GM04503 (cell line): ENCODE data around the gene UBE2R2.
A peak's percentile ranks its signal among the peaks of the same experiment; 100 is the strongest.
"Not testable (repeated sequence)": the region's sequence is repeated elsewhere in the genome, so short reads cannot be mapped to it uniquely, and the experiment has no call there.

Experiments used
- DNase-seq: peaks from one replicate; pipeline ENCODE4 v3.0.0-alpha.2; 2012; ENCODE audit warnings: low read depth

Gene UBE2R2, protein sequence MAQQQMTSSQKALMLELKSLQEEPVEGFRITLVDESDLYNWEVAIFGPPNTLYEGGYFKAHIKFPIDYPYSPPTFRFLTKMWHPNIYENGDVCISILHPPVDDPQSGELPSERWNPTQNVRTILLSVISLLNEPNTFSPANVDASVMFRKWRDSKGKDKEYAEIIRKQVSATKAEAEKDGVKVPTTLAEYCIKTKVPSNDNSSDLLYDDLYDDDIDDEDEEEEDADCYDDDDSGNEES

DNA sequence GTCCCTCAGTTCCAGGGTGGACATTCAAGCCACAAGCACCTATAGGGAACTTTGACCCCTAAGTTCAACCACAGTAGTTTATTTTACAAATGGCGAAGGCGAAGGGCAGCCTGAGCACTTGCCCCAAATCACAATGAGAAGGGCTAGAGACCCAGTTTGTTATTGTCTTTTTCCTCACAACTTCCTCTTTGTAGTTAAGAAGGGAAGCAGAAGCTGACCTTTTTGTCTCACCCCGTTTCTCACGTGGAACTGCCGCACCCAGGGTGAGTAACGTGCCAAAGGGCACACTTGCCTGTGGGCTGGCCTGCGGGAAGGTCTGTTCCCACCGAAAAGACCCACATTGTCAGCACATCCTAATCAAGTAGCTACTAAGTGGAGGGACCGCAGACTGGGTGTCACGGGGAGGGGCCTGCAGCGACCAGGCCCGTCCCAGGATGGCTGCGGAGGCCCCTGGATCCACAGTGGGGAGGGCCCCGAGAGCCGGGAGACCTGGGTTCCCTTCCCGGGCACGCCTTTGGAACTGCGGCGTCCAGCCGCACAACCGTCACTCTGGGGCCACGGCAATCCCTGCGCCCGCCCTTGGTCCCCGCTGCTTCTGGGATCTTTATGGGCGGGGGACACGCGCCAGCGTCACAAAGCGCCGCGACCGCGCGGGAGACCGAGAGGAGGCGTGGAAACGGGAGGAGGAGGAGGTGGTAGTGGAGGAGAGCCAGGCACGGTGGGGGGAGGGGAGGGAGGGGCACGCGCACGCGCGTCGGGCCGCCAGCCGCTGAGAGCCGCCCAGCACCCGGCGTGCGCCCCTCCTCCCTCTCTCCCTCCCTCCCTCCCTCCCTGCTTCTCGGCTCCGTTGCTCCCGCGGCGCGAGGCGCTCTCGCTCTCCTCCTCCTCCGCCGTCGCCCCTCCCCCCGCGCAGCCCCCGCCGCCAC is at the start of gene UBE2R2:
TSS of gene UBE2R2 (plus strand) at position 834 of the 926 bp plus-strand sequence. CDS start 598 bp downstream, outside the sequence.
- DNase-seq, result peak; percentile 60

DNA sequence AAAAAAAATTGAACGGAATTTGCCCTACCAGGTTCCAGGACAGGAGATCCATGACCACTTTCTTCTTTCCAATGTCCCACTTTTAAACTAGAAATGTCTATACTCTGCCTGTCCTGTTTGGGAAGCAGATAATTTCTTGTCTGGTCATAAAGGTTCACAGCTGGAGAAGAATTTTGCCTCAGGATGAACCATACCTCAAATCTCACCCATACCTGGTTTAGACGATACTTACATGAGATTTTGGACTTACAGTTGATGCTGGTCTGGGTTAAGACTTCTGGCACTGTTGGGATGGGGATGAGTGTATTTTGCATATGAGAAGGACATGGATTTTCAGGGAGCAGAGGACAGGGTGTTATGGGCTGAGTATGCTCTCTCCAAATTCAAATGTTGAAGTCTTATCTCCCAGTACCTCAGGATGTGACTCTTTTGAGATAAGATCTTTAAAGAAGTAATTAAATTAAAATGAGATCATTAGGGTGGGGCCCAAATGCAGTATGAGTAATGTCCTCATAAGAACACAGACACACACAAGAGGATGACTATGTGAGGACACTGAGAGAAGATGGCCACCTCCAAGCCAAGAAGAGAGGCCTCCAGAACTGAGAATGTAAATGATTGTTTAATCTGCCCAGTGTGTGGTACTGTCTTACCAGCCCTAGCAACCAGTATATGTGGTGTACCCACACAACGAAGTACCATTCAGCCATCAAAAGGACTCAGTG is 46.6 kb upstream of the UBE2R2 start:
- not testable (repeated sequence) for DNase-seq

DNA sequence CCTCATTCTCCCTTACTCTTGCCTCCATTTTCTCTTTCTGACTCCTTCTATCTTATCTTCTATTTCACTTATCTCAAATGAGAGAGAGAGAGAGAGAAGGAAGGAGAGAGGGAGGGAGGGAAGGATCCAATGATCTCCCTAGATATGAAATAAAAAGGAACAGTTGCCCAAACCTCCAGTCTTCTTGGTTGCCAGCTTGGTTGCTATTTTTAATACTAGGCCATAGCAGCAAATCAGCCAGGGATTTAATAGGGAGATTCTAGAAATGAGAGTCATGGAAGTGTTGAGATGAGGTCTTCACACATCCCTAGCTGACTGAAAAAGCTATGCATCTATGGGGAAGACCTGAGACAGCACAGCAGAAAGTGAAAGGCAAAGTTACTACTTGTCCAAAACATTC is 43.8 kb upstream of the UBE2R2 start:
- not testable (repeated sequence) for DNase-seq

DNA sequence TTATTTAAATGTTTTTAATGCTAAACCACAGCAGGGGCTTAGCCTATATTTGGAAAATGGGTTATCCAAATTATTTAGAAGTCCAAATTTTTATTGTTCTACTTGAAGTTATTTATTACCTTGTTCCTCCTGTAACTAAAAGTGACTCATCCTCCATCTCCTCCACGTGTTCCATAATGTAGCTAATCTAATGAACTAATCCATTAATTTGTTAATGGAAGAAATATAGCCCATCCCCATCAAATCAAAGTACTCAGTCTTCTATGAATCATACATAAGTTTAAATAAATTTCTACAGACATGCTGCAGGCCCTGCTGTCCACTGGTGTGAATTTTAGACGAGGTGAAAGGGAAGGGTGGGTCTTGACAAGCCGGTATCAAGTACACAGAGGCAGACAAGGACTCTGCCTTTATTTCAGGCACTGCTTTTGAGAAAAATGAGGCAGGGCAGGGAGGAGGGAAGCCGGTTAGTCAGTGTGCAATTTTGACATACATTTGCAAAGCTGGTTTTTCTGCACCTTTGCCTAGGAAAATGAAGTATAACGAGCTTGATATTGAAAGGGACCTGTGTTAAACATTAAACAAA is 42.8 kb upstream of the UBE2R2 start:
- DNase-seq, result not testable (repeated sequence)

DNA sequence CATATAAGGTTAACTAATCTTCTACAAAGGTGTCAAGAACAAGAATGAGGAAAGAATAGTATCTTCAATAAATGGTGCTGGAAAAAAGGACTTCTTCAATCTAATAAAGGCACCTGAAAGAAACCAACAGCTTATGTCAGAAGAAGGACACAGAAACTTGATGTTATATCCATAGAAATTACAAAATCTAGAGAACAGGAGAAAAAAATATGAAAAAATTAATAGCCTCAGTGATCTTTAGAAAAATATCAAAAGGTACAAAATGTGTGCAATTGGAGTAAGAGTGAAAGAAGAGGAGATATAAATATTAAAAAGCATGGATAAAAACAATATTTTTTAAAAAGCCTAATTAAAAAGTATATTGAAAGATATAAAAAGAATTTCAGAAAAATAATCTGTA is 40.4 kb upstream of the UBE2R2 start:
- no peak for DNase-seq

DNA sequence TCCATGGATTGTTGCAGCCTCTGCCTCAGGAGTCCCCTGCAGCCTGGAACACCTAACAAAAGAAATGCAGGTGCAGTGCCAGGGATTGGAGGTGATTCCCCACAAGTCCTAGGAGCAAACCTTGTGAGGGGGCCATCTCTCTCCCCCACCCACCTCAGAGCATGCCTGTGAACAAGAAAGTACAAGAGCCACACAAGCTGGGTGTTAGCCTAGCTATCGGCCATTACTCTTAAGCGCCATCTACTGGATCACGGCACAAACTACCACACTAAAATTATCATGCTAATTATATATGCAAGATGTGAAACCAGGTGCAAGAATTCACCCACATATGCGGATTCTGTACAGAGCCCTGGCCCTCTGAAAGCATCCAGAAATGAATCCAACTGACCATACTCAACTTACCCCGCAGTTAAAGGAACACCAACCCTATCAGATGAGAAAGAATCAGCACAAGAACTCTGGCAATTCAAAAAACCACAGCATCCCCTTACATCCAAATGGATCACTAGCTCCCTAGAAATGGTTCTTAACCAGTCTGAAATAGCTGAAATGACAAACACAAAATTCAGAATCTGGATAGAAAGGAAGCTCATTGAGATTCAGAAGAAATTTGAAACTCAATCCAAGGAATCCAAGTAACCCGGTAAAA is 38.1 kb upstream of the UBE2R2 start:
- DNase-seq, result no peak

DNA sequence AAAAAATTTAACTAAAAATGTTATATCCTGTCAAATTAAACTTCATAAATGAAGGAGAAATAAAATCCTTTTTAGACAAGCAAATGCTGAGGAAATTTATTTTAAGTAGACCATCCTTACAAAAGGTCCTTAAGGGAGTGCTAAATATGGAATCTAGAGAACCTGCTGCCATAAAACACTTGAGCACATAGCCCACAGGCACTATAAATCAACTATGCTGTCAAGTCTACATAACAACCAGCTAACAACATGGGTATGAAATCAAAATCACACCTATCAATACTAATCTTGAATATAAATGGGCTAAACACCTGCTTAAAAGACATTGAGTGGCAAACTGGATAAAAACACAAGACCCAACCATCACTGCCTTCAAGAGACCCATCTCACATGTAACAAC is 36.7 kb upstream of the UBE2R2 start:
- no peak for DNase-seq

DNA sequence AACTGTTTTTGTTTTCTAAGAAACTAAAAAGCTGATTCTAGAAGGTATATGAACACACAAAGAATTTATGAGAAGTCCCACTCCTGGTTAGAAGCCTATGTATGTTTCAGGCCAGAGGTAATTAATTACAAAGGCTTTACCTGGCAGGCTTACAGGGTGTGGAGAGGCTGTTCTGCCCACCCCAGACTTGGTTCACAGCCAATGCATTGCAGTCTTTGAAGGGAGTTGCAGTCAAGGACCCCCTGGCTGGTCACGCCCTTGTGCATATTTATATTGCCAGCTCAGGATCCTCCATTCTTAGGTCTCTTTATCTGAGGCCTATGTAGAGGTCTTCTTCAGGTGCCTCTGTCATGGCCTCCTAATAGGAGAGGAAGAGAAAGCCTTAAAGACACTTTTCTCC is 35.2 kb upstream of the UBE2R2 start:
- DNase-seq, result no peak

DNA sequence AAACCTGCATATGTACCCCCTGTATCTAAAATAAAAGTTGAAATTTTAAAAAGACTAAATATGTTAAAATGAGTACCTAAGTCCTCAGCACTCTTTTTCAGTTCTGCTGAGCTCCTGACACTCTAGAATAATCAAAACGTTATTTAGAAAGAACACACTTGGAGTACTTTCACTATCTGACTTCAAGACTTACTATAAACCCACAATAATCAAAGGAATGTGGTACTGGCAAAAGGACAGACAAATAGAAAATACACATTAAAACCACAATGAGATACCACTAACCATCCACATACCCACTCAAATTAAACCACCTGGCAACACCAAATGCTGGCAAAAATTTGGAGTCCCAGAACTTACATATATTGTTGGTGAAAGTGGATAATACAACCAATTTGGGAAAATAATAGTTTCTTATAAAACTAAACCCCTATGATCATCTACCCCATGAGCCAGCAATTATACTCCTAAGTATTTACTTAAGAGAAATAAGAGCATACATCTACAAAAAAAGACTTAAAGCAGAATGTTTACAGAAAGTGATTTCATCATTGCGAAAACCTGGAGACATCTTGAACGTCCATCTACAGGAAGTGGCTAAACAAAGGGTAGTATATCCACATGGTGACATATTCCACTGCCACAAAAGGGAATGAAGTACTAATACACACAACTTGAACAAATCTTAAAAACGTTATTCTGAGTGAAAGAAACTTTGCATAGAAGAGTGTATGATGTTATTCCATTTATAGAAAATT is 34.4 kb upstream of the UBE2R2 start:
- DNase-seq, result no peak

DNA sequence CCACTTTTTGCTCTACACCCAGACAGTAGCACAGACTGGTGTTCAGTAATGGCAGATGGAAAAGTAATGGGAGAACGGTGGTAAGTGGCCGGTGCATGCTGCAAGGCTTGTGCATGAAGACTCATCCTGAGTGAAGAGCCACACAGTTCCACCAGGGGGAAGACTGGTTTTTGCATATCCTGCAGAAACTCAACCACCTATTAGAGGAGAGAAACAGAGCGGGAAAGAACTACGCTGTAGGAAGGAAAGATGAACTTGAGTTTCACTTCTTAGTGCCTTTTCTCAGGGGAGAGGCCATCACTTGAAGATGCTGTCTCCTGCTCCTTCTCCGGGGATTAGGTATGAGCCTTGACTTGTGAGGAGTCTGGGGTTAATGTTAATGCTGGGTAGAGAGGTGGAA is 31.0 kb upstream of the UBE2R2 start:
- no peak for DNase-seq

DNA sequence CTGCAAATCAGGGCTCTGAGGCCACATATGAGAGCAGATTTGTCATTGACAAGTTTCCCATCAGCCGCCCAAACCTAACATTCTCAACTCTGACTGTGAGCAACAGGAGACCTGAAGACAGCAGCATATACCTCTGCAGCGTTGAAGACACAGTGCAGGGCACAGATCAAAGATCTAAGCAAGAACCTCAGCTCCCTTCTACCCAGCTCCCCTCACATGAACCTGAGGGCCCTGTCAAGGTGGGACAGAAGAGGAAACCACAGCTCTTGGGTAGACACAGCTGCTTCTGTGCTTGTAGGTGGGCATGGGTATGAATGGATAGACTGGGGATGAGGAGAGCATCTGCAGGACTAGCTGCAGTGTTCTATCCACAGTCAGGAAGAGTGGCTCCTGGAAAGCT is 30.3 kb upstream of the UBE2R2 start:
- no peak for DNase-seq

DNA sequence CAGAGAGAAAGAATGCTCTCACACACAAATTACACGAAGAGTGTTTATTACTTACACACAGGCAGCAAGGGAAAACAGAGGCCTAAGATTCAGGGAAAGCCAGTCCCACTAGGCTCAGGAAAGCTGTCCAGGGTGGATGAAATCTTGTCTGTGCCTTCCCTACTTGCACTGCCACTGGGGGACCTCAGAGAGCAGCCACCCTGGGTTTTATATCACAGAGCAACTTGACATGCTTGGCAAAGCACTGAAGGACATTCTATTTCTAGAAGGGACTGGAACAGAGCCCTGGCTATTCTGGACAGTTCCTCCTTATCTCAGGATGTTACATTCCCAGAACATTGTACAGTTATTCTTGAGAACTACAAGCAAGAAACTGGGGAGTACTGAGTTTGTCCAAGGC is 29.1 kb upstream of the UBE2R2 start:
- no peak for DNase-seq

DNA sequence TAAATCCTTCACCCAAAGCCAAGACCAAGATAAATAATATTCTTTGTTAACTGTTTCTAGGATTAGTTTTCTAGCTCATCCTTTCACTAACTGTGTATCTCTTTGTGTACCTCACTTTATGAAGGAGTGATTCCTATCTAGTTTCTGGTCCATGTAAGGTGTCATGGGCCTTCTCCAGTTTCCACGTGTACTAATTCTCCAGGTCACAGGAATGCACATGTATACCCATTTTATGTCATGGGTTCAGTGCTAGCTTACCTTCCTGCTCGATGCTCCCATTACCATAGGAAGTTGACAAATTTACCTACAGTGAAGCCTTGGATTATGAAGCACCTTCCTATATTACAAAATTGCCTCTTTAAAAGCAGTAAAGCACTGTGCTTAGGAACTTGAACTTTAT is 27.5 kb upstream of the UBE2R2 start:
- DNase-seq, result not testable (repeated sequence)

DNA sequence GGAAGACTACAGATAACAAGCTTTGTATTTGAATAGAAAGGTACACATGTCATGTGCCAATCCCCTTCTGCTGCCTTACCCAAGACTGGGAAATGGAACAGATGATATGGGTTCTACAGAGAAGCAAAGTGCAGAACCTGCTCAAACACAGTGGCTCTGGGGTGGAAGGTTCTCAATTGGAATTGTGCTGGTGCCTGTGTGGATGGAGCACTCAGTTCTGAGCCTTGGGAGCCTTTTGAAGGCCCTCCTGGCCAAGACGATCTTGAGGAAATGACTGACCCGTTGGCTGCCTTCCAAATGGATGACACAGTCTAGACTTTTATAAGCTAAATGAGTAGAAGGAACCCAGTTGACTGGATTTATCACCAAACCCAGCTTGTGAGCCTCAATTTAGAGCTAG is 25.8 kb upstream of the UBE2R2 start:
- DNase-seq, result no peak

DNA sequence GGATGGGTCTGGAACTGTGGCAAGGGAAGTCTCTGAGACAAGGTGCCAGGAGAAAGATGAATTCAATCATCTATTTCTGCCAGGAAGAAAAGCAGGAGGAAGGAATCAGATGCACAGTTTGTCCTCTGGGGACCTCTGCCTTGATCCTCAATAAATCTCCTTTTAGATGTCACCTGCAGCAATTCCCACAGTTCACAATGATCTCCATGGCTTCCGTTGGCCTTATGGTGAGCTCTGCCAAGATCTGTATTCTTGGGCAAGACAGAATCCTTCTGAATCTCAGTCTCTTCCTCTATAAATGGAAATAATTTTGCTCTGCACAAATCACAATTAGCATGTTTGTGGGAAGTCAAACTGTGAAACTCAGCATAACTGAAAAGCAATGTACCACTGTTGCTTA is 23.5 kb upstream of the UBE2R2 start:
- not testable (repeated sequence) for DNase-seq

DNA sequence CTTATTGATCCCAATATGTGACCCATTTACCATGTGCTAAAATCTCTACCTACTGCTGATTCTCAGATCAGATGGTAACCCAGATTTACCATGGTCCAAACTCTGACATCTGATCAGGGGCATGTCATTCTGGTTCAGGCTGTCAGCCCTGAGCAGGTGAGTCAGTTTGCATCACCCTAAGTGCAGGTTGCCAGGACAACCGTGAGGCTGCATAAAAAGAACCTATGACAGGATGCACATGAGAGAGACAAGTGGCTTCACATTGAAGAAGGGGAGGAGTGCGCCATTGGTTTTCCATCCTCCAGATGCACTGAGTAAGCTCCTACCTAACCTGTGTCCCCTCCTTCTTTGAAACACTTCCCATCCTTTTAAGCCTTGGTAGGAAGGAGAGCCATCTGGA is 22.4 kb upstream of the UBE2R2 start:
- DNase-seq, result no peak

DNA sequence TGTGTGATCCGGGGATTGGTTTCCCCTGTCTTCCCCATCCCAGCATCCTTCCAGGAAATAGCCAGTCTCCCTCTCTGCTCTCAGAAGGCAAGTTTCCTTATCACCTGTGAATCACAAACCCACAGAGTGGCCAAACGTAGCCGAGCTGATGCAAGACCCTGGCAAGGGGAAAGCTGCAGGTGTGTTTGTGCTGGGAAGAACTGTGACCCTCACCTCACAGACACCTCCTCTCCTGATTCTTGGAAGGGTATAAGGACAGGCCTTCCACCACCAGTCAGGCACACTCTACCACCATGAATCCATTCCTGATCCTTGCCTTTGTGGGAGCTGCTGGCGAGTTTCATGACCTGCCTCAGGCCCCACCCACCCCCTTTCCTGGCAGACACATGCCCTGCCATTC is 21.7 kb upstream of the UBE2R2 start, which contains the start of gene PRSS3:
TSS of gene PRSS3 (plus strand) at position 281 of the 400 bp plus-strand sequence. CDS start at position 294, 13 bp downstream.
- DNase-seq, result no peak

DNA sequence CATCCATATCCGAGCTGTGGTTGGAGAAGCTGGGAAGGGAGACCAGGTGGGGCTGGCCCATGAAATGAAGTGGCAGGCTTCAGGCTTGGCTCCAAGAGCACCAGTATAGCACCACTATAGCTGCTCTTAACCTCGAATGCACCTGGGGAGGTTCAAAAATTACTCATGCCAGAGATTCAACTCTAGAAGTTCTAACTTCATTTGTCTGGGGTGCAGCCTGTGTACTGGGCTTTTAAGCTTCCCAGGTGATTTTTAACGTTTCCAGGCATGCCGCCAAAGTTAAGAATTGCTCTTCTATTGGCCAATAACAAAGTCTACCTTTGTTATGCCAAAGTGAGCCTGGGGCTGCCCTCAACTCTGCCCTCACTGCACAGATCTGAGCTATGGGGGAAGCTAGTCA is 21.1 kb upstream of the UBE2R2 start:
- DNase-seq, result no peak

DNA sequence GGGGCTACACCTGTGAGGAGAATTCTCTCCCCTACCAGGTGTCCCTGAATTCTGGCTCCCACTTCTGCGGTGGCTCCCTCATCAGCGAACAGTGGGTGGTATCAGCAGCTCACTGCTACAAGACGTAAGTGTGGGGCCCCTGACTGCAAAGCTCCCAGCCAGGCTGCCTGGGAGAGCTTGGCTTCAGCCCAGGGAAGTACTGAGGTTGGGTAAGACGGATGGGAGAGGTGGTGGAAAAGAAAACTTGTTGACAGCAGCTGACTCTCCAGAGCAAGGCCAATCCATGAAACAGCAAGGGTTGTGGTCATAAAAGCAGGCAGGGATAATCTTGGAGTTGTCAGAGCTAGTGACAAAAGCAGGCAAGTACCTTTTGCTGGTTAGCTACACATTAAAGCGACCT is 20.3 kb upstream of the UBE2R2 start:
- DNase-seq, result not testable (repeated sequence)

DNA sequence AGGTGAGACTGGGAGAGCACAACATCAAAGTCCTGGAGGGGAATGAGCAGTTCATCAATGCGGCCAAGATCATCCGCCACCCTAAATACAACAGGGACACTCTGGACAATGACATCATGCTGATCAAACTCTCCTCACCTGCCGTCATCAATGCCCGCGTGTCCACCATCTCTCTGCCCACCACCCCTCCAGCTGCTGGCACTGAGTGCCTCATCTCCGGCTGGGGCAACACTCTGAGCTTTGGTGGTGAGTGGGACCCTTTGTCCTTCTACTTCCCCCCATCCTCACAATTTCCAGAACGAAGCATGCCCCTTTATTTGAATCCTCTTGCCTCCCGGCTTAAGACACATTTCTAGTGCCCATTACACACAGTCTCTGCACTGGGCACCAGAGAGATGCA is 19.1 kb upstream of the UBE2R2 start:
- DNase-seq, result no peak

DNA sequence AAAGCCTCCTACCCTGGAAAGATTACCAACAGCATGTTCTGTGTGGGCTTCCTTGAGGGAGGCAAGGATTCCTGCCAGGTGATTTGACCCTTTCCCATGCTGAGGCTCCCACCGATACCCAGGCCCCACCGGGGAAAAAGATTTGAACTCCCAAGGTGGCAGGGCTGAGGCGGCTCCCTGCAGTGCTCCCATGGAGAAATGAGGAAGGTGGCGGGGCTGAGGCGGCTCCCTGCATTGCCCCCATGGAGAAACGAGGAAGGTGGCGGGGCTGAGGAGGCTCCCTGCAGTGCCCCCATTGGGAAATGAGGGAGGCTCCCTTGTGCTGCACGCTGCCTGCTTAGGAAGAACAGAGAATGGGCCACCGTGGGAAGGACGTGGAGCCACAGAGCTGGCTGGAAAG is 18.4 kb upstream of the UBE2R2 start:
- DNase-seq, result no peak
